ENCODE measurements around the gene FREY1.

DNA sequence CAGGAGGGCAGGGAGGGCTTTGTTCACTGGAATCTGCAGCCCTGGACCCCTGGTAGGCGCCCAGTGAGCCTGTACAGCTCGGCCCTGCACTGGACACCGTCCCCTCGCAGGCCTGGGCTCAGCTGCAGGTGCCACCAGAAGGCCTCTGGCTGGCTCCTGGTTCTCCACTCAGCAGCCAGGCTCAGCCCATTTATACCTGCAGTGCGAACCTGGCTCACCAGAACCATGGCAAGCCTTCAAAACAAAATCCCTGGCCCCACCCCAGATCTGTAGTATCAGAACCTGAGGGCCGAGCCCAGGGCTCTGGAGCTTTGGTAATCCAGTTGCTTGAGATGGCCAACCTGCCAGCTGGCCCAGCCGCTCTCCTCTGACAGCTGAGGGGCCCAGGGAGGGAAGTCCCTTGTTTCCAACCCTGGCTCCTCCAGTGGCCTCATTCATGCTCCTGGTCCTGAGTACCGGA, 870 bp upstream of the FREY1 start:
- TF ChIP-seq, protein P1, sequence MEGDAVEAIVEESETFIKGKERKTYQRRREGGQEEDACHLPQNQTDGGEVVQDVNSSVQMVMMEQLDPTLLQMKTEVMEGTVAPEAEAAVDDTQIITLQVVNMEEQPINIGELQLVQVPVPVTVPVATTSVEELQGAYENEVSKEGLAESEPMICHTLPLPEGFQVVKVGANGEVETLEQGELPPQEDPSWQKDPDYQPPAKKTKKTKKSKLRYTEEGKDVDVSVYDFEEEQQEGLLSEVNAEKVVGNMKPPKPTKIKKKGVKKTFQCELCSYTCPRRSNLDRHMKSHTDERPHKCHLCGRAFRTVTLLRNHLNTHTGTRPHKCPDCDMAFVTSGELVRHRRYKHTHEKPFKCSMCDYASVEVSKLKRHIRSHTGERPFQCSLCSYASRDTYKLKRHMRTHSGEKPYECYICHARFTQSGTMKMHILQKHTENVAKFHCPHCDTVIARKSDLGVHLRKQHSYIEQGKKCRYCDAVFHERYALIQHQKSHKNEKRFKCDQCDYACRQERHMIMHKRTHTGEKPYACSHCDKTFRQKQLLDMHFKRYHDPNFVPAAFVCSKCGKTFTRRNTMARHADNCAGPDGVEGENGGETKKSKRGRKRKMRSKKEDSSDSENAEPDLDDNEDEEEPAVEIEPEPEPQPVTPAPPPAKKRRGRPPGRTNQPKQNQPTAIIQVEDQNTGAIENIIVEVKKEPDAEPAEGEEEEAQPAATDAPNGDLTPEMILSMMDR (conservative IDR thresholded peaks at IDR 0.05; ENCODE audit: low read depth, low read length), result no peak
- TF ChIP-seq POLR2A (IDR thresholded peaks at IDR 0.05; ENCODE audit: low read depth, low read length) (no peak), RAD21 (IDR thresholded peaks at IDR 0.05; ENCODE audit: low read length) (no peak), RFX5 (IDR thresholded peaks at IDR 0.05; ENCODE audit: low read depth, low read length) (no peak), MAFK (IDR thresholded peaks at IDR 0.05; ENCODE audit: low read depth, low read length) (no peak), CEBPB (IDR thresholded peaks at IDR 0.05; ENCODE audit: low read depth, low read length) (no peak), USF2 (IDR thresholded peaks at IDR 0.05; ENCODE audit: low read depth, low read length) (no peak), FOS (IDR thresholded peaks at IDR 0.05; ENCODE audit: low read depth, low read length) (no peak), BHLHE40 (IDR thresholded peaks at IDR 0.05; ENCODE audit: low read depth, low read length) (no peak), MAZ (IDR thresholded peaks at IDR 0.05; ENCODE audit: borderline replicate concordance, low read depth, low read length) (no peak), NFE2L2 (IDR thresholded peaks at IDR 0.05; ENCODE audit: low read depth, low read length) (no peak), RCOR1 (IDR thresholded peaks at IDR 0.05; ENCODE audit: insufficient replicate concordance, low read length) (no peak)
- TF ChIP-seq, protein P2, sequence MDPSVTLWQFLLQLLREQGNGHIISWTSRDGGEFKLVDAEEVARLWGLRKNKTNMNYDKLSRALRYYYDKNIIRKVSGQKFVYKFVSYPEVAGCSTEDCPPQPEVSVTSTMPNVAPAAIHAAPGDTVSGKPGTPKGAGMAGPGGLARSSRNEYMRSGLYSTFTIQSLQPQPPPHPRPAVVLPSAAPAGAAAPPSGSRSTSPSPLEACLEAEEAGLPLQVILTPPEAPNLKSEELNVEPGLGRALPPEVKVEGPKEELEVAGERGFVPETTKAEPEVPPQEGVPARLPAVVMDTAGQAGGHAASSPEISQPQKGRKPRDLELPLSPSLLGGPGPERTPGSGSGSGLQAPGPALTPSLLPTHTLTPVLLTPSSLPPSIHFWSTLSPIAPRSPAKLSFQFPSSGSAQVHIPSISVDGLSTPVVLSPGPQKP (IDR thresholded peaks at IDR 0.05; ENCODE audit: borderline replicate concordance, low read depth, low read length), result no peak
